Transverse colon (tissue), 3 donors: ENCODE results near the gene SPATA2.
"Not testable (repeated sequence)": the region's sequence is repeated elsewhere in the genome, so short reads cannot be mapped to it uniquely, and the experiment has no call there.

Experiments used
- EP300 ChIP-seq: sonication (generic); formaldehyde crosslinking; IDR thresholded peaks from one replicate; pipeline ENCODE4 v1.6.1; 2017; ENCODE audit warnings: antibody characterized with exemption, low read depth
- POLR2A ChIP-seq: fragments of 450-650 bp; IDR thresholded peaks from one replicate; pipeline ENCODE4 v1.6.1; 2016; ENCODE audit warnings: antibody characterized with exemption, mild to moderate bottlenecking, moderate library complexity
- POLR2AphosphoS5 ChIP-seq, 3 donors: sonication (generic); formaldehyde crosslinking; IDR thresholded peaks; one replicate each; pipeline ENCODE4 v1.6.1; 2016; ENCODE audit warnings: antibody characterized with exemption in 3 of 3

GRCh38 chr20:49861232-49861631 lies 54.1 kb downstream of the SPATA2 start:
- not testable (repeated sequence) for TF ChIP-seq POLR2A; EP300; POLR2AphosphoS5 (IDR thresholded peaks at IDR 0.05)
